IPS-18c (cell line): ENCODE results near the gene HPX.
A peak's percentile ranks its signal among the peaks of the same experiment; 100 is the strongest.
"Not testable (repeated sequence)": the region's sequence is repeated elsewhere in the genome, so short reads cannot be mapped to it uniquely, and the experiment has no call there.

Source experiments
- H3K4me3 ChIP-seq: 2 replicates; pipeline ENCODE4 v1.7.0; 2013; ENCODE audit warnings: low read depth, mild to moderate bottlenecking, low read length, moderate library complexity; ENCODE audit not compliant: insufficient read depth
- H3K9me3 ChIP-seq: one replicate; pipeline ENCODE4 v1.6.1; 2013; ENCODE audit warnings: mild to moderate bottlenecking, low read length, moderate library complexity; ENCODE audit not compliant: control insufficient read depth, insufficient read depth

The HPX gene

DNA sequence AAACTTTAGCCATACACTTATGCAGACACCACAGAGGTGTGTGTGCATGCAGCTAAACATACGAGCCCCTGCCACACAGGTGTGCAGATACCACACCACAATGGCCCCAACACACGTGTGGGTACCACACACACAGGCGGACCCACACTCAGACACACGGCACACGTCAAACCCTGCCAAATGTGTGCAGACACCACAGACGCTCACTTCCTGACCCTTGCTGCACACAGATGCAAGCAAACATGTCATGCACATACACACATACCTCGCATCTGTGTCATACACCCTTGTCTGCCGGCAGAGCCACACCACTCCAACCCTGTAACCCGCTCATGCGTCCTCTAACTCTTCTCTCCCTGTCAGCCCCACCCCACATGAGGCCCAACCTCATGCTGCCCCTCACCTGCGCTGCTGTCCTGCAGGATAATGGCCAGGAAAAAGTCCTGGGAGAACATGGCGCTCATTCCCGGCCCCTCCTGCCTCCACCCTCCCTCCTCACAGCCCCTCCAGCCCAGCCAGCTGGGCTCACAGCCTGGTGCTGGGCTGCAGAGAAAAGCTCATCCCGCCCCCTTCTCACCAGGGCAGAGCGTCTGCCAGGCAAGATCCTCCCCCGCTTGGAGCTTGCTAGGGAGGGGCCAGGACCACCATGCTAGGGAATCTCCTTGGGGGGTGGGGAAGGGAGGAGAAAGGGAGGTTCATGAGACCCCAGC lies 36.3 kb downstream of the HPX start:
- H3K4me3 ChIP-seq, result no peak overlapping the region; the same call in 1 of the 2 replicates
- no peaks in the 10 kb centered on the region for H3K9me3 ChIP-seq

DNA sequence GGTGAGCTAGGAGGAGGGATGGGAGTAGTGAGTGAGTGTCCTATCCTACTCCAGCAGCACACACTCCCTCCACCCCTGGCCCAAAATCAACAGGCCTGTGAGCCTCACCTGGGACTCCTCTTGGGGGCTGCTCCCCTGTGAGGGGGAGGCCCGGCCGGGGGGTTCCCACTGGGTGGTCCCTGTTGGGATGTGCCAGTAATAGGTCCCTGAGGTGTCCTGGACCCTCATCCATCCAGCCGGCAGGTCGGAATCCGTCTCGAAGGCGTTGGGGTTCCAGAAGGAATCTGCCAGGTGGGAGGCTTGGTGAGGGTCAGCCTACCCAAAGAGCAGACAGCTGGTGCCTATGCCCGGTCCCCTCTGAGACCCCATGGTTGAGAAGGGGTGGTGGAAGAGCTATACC lies 37.2 kb downstream of the HPX start:
- no peak overlapping the region for H3K4me3 ChIP-seq
- no peaks in the 10 kb centered on the region for H3K9me3 ChIP-seq

DNA sequence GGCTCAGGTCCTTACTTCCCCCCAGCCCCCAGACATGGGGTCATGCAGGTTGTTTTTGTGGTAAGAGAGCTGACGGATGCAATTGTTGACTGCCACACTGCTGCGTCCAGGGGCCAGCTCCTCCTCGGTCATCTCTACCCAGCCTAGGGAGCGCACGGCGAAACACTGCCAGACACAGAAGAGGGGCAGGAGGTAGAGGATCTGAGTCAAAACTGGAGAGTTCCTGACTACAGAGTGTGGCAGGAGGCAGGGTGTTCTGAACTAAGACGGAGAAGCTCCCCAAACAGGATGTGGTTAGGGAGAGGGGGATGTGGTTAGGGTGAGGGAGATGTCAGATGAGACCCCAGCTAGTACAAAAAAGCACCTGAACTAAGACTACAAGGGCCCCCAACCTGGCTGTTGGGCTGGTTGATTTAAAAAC lies 38.2 kb downstream of the HPX start:
- no peaks in the 10 kb centered on the region for H3K9me3 ChIP-seq
- H3K4me3 ChIP-seq, result no peak overlapping the region

DNA sequence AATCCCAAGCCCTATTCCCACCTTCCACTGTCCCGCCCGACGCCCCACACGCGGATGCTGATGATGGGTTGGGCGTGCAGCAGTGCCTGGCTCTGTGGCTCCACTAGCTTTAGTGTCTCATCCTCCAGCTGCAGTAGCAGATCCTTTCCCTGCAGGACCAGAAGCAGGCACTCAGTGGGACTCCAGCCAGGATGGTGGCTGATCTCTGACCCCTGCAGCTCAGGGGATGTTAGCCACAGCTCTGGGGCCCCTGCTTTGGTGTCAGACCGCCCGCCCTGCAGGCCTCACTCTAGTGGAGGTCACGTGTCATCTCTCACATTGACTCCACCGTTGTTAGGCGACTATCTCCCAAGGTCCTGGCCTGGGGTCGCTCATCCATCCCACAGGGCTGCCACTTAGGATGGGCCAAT lies 38.7 kb downstream of the HPX start:
- Histone ChIP-seq H3K9me3 (no peaks in the 10 kb centered on the region), H3K4me3 (no peak overlapping the region)

DNA sequence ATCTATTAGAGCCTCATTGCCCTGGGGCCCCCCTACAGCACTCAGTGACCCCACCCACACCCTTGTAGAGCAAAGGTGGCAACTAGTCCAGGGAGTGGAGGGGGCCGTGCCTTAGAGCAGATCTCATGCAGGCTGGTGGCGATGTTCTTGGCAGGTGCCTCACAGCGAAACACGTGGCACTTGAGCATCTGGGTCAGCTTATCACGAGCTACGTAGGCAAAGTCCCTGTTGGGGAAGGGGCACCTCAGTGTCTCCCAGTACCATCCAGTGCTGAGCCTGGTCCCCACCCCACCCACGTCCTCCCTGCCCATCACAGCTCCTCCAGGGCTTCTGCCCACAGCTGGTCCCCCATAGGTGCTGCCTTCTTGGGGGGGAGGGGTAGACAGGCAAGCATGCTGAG lies 39.3 kb downstream of the HPX start:
- H3K4me3 ChIP-seq, result no peak overlapping the region
- H3K9me3 ChIP-seq, result no peaks in the 10 kb centered on the region

DNA sequence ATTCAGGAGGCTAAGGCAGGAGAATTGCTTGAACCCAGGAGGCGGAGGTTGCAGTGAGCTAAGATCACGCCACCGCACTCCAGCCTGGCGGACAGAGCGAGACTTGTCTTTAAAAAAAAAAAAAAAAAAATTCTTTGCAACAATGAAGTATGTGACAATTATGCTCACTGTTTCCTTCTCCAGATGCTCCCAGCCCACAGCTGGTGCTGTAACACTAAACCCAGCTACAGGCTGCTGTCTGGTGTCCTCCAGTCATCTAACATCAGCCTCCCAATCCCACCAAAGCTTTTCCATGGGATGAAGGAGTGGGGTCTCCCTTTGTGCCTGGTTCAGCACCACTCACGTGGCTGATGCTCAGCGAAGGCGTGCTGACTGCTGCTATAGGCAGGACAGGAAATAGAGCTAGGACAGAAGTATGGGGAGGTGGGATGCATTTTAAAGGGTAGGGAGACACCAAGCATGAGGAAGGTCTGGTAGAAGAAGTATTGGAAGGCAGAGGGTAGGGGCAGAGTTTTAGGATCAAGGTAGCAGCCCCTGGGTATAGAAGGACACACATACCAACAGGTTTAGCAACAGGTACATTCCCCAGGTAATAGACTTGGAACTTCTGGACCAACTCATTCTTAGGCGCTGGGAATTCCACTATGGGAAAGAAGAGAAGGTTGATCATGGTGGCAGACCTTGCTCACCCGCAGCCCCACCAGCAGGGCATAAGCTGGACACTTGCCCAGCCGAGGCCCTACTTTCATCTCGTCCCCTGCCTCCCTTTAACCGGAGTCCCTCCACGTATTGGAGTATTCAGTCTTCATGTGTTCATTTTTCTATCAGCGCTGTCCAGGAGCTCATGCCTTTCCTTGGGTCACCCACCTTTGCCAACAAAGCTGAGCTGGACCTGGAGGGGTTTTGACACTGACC lies 40.1 kb downstream of the HPX start:
- no peaks in the 10 kb centered on the region for H3K9me3 ChIP-seq
- H3K4me3 ChIP-seq, result no peak overlapping the region

DNA sequence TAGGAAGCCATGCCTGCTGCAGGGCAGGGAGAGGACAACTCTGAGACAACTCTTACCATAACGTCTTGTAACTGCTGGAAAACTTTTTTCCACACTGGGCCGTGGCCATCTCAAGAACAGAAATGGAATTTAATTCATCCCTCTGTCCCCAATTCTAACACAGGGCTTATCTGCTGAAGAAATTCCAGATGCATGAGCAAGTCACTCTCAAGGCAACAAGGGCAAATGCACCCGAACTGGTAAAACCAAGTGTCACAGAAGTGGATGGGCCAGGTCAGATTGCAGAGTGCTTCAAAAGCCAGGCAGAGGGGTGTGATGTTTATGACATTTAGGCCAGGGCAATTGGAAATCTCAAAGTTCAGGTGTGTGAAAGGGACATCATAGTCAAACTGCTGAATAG lies 43.2 kb downstream of the HPX start:
- H3K9me3 ChIP-seq, result peaks cover 2% of the 10 kb centered on the region
- H3K4me3 ChIP-seq, result no peak overlapping the region

DNA sequence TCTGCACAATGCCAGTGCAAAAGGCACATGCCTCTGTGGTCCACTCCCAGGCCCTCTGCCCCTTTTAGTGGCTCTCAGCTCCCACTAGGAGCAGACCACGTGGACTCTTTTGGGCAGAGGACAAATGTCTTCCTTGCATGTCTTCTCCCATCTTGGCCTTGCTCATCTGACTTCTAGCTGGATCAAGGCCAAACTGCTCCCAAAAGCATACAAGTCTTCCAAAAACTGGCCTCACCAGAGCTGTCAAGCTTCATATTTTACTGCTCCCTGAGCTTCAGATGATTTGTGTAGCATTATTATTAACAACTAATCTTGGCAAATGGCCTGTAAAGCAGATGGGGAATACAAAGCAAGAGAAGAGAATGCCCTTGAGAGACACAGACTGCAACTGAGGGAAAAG lies 43.6 kb downstream of the HPX start:
- Histone ChIP-seq H3K4me3 (no peak overlapping the region), H3K9me3 (peaks cover 2% of the 10 kb centered on the region)

DNA sequence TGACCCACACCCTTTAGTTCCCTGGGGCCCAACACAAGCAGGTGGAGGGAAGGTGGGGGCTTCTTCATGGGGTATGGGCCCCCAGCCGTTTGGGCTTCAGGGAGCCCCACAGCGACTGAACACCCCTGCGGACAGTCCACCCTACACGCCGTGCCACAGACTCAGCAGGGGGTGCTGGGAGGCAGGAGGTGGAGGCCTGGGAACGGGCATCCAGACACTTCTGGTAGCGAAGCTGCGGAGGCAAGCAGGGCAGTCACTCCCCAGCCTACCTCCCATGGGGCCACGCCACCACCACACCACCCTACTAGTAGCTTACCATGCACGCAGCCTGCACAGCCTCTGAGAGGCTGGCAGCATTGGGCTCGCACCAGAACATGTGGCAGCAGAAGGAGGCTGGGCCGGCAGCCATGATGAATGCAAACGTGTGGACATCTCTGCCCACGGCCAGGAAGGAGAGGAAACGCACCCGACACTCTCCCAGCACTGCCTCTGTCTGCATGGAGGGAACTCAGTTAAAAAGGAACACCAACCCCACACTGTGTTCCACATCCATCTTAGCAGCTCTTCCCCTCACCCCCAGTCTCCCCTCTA lies 45.2 kb downstream of the HPX start:
- Histone ChIP-seq H3K4me3 (no peak overlapping the region), H3K9me3 (peaks cover 2% of the 10 kb centered on the region)

DNA sequence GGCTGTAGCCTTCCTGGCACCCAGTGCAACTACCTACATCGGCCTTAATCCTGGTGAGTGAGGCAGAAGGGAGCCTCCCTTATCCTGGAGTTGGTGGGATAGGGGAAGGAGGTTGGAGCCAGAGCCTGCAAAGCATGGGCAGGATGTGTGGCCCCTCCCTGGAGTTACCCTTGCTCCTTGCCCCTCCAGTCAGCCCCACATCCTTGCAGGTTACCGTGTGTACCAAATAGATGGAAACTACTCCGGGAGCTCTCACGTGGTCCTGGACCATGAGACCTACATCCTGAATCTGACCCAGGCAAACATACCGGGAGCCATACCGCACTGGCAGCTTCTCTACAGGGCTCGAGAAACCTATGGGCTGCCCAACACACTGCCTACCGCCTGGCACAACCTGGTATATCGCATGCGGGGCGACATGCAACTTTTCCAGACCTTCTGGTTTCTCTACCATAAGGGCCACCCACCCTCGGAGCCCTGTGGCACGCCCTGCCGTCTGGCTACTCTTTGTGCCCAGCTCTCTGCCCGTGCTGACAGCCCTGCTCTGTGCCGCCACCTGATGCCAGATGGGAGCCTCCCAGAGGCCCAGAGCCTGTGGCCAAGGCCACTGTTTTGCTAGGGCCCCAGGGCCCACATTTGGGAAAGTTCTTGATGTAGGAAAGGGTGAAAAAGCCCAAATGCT lies 46.7 kb downstream of the HPX start:
- Histone ChIP-seq H3K4me3 (no peak overlapping the region), H3K9me3 (peaks cover 2% of the 10 kb centered on the region)

DNA sequence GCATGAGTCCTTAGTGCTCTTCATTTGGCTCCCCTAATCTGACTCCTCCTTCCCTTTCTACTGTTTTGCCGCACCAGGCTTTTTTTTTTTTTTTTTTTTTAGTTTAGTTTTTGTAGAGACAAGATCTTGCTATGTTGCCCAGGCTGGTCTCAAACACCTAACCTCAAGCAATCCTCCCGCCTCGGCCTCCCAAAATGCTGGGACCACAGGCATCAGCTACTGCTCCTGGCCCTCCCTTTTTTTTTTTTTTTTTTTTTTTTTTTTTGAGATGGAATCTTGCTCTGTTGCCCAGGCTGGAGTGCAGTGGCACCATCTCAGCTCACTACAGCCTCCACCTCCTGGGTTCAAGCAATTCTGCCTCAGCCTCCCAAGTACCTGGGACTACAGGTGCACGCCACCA lies 48.5 kb downstream of the HPX start:
- H3K9me3 ChIP-seq, H3K4me3 ChIP-seq: not testable (repeated sequence)

DNA sequence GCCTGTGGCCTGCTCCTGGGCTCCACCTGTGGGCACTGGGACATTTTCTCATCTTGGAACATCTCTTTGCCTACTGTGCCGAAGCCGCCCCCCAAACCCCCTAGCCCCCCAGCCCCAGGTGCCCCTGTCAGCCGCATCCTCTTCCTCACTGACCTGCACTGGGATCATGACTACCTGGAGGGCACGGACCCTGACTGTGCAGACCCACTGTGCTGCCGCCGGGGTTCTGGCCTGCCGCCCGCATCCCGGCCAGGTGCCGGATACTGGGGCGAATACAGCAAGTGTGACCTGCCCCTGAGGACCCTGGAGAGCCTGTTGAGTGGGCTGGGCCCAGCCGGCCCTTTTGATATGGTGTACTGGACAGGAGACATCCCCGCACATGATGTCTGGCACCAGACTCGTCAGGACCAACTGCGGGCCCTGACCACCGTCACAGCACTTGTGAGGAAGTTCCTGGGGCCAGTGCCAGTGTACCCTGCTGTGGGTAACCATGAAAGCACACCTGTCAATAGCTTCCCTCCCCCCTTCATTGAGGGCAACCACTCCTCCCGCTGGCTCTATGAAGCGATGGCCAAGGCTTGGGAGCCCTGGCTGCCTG lies 49.2 kb downstream of the HPX start:
- Histone ChIP-seq H3K4me3 (no peak overlapping the region), H3K9me3 (peaks cover 2% of the 10 kb centered on the region)

DNA sequence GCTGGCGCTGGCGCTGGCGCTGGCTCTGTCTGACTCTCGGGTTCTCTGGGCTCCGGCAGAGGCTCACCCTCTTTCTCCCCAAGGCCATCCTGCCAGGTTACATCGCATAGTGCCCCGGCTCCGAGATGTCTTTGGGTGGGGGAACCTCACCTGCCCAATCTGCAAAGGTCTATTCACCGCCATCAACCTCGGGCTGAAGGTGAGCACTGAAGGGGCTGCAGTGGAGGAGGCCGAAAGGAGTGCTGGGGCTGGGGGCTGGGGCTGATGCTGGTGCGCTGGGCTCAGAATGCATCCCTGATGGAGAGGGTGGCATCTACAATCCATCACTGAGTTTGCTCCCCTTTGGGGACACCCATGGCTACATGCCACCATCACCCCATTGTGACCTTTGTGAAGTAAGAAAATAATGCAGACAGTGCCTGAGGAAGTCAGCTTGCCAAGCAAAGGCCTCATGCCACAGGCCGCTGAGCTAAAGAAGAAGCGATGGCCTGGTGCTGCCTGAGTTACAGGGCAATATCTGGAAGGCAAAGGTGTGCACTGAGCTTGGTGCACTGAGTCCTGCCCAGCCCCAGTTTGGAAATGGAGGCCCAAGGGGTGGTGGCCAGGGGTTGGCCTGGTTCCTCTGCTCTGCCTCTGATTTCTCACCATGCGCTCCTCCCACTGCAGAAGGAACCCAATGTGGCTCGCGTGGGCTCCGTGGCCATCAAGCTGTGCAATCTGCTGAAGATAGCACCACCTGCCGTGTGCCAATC lies 49.9 kb downstream of the HPX start:
- Histone ChIP-seq H3K9me3 (peaks cover 2% of the 10 kb centered on the region), H3K4me3 (peak overlapping the region; percentile 79)

DNA sequence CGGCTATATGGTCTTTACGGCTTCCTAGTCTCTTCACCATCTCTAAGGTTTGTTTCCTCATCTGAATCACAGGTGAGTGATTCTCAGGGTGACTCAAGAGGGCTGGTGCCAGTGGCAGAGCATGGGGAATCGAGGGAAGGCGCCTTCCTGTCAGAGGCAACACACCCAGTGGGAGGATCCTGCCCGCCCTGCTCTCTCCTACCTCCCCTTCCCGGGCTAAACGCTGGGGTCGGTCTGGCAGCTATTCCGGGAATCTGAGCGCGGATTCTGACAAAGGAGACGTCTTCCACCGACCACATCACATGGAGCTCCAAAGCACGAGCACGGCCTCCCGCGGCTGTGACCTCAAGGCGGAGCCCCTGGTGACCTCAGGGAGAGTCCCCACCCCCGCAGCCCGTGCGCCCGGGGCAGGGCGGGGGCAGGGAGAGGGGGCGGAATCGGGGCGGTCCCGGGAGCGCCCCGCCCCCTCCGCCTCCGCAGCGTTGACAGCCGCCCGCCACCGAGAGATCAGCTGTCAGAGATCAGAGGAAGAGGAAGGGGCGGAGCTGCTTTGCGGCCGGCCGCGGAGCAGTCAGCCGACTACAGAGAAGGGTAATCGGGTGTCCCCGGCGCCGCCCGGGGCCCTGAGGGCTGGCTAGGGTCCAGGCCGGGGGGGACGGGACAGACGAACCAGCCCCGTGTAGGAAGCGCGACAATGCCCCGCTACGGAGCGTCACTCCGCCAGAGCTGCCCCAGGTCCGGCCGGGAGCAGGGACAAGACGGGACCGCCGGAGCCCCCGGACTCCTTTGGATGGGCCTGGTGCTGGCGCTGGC lies 50.7 kb downstream of the HPX start, which contains the start of gene SMPD1:
Gene SMPD1, plus strand, starts transcription at position 570 of the 813 bp plus-strand sequence. Its CDS starts 125 bp downstream, at position 695.
- Histone ChIP-seq H3K4me3 (peak within 1 kb of the TSS; percentile 79), H3K9me3 (peaks cover 2% of the 10 kb centered on the region)

DNA sequence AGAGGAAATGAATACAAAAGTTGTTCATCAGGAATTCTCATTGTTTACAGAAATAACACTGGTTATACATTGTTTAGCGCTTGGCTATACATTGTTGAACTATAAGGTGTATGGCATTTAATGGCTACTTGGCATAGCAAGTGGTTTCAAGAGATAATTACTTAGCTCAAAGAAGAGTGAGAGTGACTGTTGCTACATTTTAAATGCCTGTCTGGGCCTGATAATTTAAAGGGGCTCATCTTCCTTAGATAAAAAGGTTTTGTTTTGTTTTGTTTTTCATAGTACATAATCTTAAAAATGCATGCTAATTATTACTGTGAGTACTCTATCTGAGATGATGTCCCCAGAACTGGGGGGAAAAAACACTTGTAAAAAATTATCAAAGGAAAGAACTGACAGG lies 52.0 kb downstream of the HPX start:
- Histone ChIP-seq H3K4me3 (no peak overlapping the region), H3K9me3 (no peaks in the 10 kb centered on the region)
